HepG2 (cell line): Measurements from ENCODE around the gene SCRT2. TPM values are rescaled to one million over a fixed set of nuclear protein-coding genes. Genes with fewer than 3 reads are reported as not detected.
A peak's percentile ranks its signal among the peaks of the same experiment; 100 is the strongest.

Experiments
- ARNT ChIP-seq: fragments of 450-650 bp; IDR thresholded peaks from 2 replicates; pipeline ENCODE4 v1.6.1; 2017
- NFKBIZ ChIP-seq: IDR thresholded peaks from 2 replicates; pipeline ENCODE4 v1.6.1; 2018; ENCODE audit warnings: missing genetic modification reagents, missing compliant biosample characterization
- PAXIP1 ChIP-seq: sonication (generic); formaldehyde crosslinking; conservative IDR thresholded peaks from 2 replicates; pipeline ENCODE4 v1.4.0; 2020; ENCODE audit warnings: mild to moderate bottlenecking, missing genetic modification reagents, moderate library complexity
- PHF8 ChIP-seq: sonication (generic); formaldehyde crosslinking; IDR thresholded peaks from 2 replicates; pipeline ENCODE4 v1.5.0; 2020; ENCODE audit warnings: missing genetic modification reagents
- PITX1 ChIP-seq: sonication (generic); formaldehyde crosslinking; IDR thresholded peaks from 2 replicates; pipeline ENCODE4 v1.5.1; 2020; ENCODE audit warnings: mild to moderate bottlenecking, missing genetic modification reagents
- SIX4 ChIP-seq: sonication (generic); formaldehyde crosslinking; IDR thresholded peaks from 2 replicates; pipeline ENCODE4 v1.4.0; 2020; ENCODE audit warnings: missing genetic modification reagents
- SMAD3 ChIP-seq: sonication (generic); formaldehyde crosslinking; IDR thresholded peaks from 2 replicates; pipeline ENCODE4 v1.4.0; 2020; ENCODE audit warnings: missing genetic modification reagents
- STAT5B ChIP-seq: sonication (generic); formaldehyde crosslinking; IDR thresholded peaks from 2 replicates; pipeline ENCODE4 v1.4.0; 2020; ENCODE audit warnings: missing genetic modification reagents
- TARDBP ChIP-seq: sonication (generic); formaldehyde crosslinking; IDR thresholded peaks from 2 replicates; pipeline ENCODE4 v1.8.0; 2022; ENCODE audit warnings: mild to moderate bottlenecking, missing genetic modification reagents
- ZFP37 ChIP-seq: sonication (generic); formaldehyde crosslinking; IDR thresholded peaks from 2 replicates; pipeline ENCODE4 v1.4.0; 2020; ENCODE audit warnings: missing genetic modification reagents, borderline replicate concordance
- ZNF121 ChIP-seq: sonication (generic); formaldehyde crosslinking; IDR thresholded peaks from 2 replicates; pipeline ENCODE4 v1.5.0; 2020; ENCODE audit warnings: mild to moderate bottlenecking, missing genetic modification reagents
- ZNF232 ChIP-seq: sonication (generic); formaldehyde crosslinking; IDR thresholded peaks from 2 replicates; pipeline ENCODE4 v1.4.0; 2020; ENCODE audit warnings: missing genetic modification reagents, borderline replicate concordance
- ZNF3 ChIP-seq: IDR thresholded peaks from 2 replicates; pipeline ENCODE4 v1.7.0; 2017; ENCODE audit warnings: inconsistent platforms
- ZNF335 ChIP-seq: sonication (generic); formaldehyde crosslinking; IDR thresholded peaks from 2 replicates; pipeline ENCODE4 v1.4.0; 2020; ENCODE audit warnings: missing genetic modification reagents
- ZNF503 ChIP-seq: sonication (generic); formaldehyde crosslinking; IDR thresholded peaks from 2 replicates; pipeline ENCODE4 v1.4.0; 2020; ENCODE audit warnings: missing genetic modification reagents
- ZNF558 ChIP-seq: sonication (generic); formaldehyde crosslinking; IDR thresholded peaks from 2 replicates; pipeline ENCODE4 v1.9.0; 2022; ENCODE audit warnings: mild to moderate bottlenecking, missing genetic modification reagents, borderline replicate concordance
- ZNF577 ChIP-seq: sonication (generic); formaldehyde crosslinking; IDR thresholded peaks from 2 replicates; pipeline ENCODE4 v1.4.0; 2020; ENCODE audit warnings: mild to moderate bottlenecking, low read depth, missing genetic modification reagents, borderline replicate concordance
- ZNF629 ChIP-seq: sonication (generic); formaldehyde crosslinking; conservative IDR thresholded peaks from 2 replicates; pipeline ENCODE4 v1.5.0; 2020; ENCODE audit warnings: missing genetic modification reagents
- ZNF792 ChIP-seq: IDR thresholded peaks from 2 replicates; pipeline ENCODE4 v1.6.1; 2016
- ZNF891 ChIP-seq: sonication (generic); formaldehyde crosslinking; IDR thresholded peaks from 2 replicates; pipeline ENCODE4 v1.5.0; 2020; ENCODE audit warnings: mild to moderate bottlenecking, missing genetic modification reagents
- polyA plus RNA-seq, 8 experiments: library from polyadenylated mRNA; depleted of rRNA in 3 of 8; stranded (reverse) in 7 of 8; unstranded in 1 of 8; fragments of >200 nt; fragmentation: Illumina TruSeq in 4 of 8; extraction: Trizol in 4 of 8; gene quantifications; 2 replicates each; pipeline versions ENCODE4 v1.2.1 to v1.2.3, GENCODE V29; 2011 to 2016; ENCODE audit warnings: low read depth in 4 of 8, missing spikeins in 1 of 8, mixed read lengths in 1 of 8; ENCODE audit not compliant: insufficient read depth in 1 of 8
- total RNA-seq, 5 experiments: library from RNA; depleted of rRNA; stranded (reverse); fragments of >200 nt; fragmentation: Illumina TruSeq; extraction: Trizol; gene quantifications; 2 replicates each; pipeline ENCODE4 v1.2.3, GENCODE V29; 2016; ENCODE audit warnings: low read depth in 1 of 5

The SCRT2 gene
- total and polyA plus RNA-seq, 2 of the 13 experiments (the other 11 are each of a cell fraction or from before 2014, with no cell fraction given) = not detected

- TF ChIP-seq PAXIP1 (CRISPR knock-in tag) (no peak), ZFP37 (CRISPR knock-in tag) (peak; percentile 71; the same call in 1 of the 2 replicates), ZNF121 (peak; percentile 43; the same call in 1 of the 2 replicates), ZNF335 (no peak), ZNF558 (CRISPR knock-in tag) (peak; percentile 99; the same call in 1 of the 2 replicates), PITX1 (no peak), ARNT (no peak), ZNF629 (CRISPR knock-in tag) (peak; percentile 22; the same call in 1 of the 2 replicates), ZNF3 (CRISPR knock-in tag) (peak; percentile 69; the same call in 1 of the 2 replicates), NFKBIZ (CRISPR knock-in tag) (no peak), SIX4 (CRISPR knock-in tag) (peak; percentile 84; the same call in 1 of the 2 replicates), PHF8 (CRISPR knock-in tag) (no peak), ZNF577 (CRISPR knock-in tag) (0 out of 2 replicates have a peak, but pooled peaks have one; percentile 63), STAT5B (CRISPR knock-in tag) (0 out of 2 replicates have a peak, but pooled peaks have one; percentile 88), ZNF503 (peak; percentile 72; the same call in 1 of the 2 replicates), TARDBP (CRISPR knock-in tag) (peak; percentile 59; the same call in 1 of the 2 replicates), ZNF792 (CRISPR knock-in tag) (peak; percentile 88; the same call in 1 of the 2 replicates), ZNF891 (peak; percentile 88; the same call in 1 of the 2 replicates), SMAD3 (CRISPR knock-in tag) (peak; percentile 80), ZNF232 (peak; percentile 93; the same call in 1 of the 2 replicates)
Measured at GRCh38 chr20:675453-676314, at the start of gene SCRT2 (continued).
